Kidney epithelial cell (primary cell): ENCODE results near the gene CUEDC2. TPM values are rescaled to one million over a fixed set of nuclear protein-coding genes. Genes with fewer than 3 reads are reported as not detected.

Source experiments
- DNase-seq: peaks from one replicate; pipeline ENCODE4 v3.0.0-alpha.2; 2010; ENCODE audit warnings: low read depth
- H3K27me3 ChIP-seq: 2 replicates; pipeline ENCODE4 v1.6.0; 2011; ENCODE audit warnings: low read length; ENCODE audit not compliant: control insufficient read depth, insufficient read depth
- H3K36me3 ChIP-seq: 2 replicates; pipeline ENCODE4 v1.5.1; 2011; ENCODE audit warnings: low read length; ENCODE audit not compliant: control insufficient read depth, insufficient read depth
- H3K4me3 ChIP-seq: 2 replicates; pipeline ENCODE4 v1.5.1; 2011; ENCODE audit warnings: low read depth, mild to moderate bottlenecking, control low read depth, low read length
- CTCF ChIP-seq: IDR thresholded peaks from 2 replicates; pipeline ENCODE4 v1.5.1; 2011; ENCODE audit warnings: mild to moderate bottlenecking, moderate library complexity, low read length, control low read depth, inconsistent platforms; ENCODE audit not compliant: insufficient read depth, poor library complexity, severe bottlenecking
- total RNA-seq: library from RNA; depleted of rRNA; stranded (reverse); fragments of >200 nt; gene quantifications from 2 replicates; pipeline ENCODE4 v1.2.3, GENCODE V29; 2015

The CUEDC2 gene
- total RNA-seq, 1 donor from 2014 or later: 93.9 TPM

GRCh38 chr10:102405108-102405571 is 27.2 kb downstream of the CUEDC2 start:
- no peak for TF ChIP-seq CTCF
- H3K36me3 ChIP-seq: no peaks in the 10 kb centered on the region

GRCh38 chr10:102404361-102405107 is 27.8 kb downstream of the CUEDC2 start:
- peaks cover 1% of the 10 kb centered on the region for H3K36me3 ChIP-seq
- no peak overlapping the region for H3K4me3 ChIP-seq
- H3K27me3 ChIP-seq: peaks cover 17% of the 10 kb centered on the region
- no peak for TF ChIP-seq CTCF
- no peak for DNase-seq

More at GRCh38 chr10:102405108-102405571, 27.2 kb downstream of the CUEDC2 start:
- DNase-seq: no peak
- Histone ChIP-seq H3K4me3 (no peak overlapping the region), H3K27me3 (peaks cover 22% of the 10 kb centered on the region)

- Histone ChIP-seq H3K4me3 (no peak overlapping the region), H3K27me3 (peaks cover 6% of the 10 kb centered on the region), H3K36me3 (peaks cover 1% of the 10 kb centered on the region)
- TF ChIP-seq CTCF: no peak
- DNase-seq: no peak
These were observed 29.3 kb downstream of the CUEDC2 start for GRCh38 chr10:102403115-102403514.

GRCh38 chr10:102402512-102402896 is 29.9 kb downstream of the CUEDC2 start:
- peaks cover under 1% of the 10 kb centered on the region for H3K27me3 ChIP-seq
- H3K4me3 ChIP-seq: no peak overlapping the region
- no peak for TF ChIP-seq CTCF
- no peak for DNase-seq
- H3K36me3 ChIP-seq: peaks cover 1% of the 10 kb centered on the region

GRCh38 chr10:102401735-102402511 is 30.5 kb downstream of the CUEDC2 start:
- Histone ChIP-seq H3K4me3 (no peak overlapping the region), H3K36me3 (peaks cover 1% of the 10 kb centered on the region), H3K27me3 (no peaks in the 10 kb centered on the region)
- TF ChIP-seq CTCF: no peak
- DNase-seq: no peak
